Measurements from ENCODE around the gene TMEM212.

GRCh38 chr3:171811913-171812335 is 31.2 kb upstream of the TMEM212 start:
- TF ChIP-seq EP300 (IDR thresholded peaks at IDR 0.05) = no peak
- TF ChIP-seq CTCF (IDR thresholded peaks at IDR 0.05) = no peak

All from stomach (tissue), 4 donors.